RWPE2 (cell line): ENCODE results near the gene STARD8.
A peak's percentile ranks its signal among the peaks of the same experiment; 100 is the strongest.
"Not testable (repeated sequence)": the region's sequence is repeated elsewhere in the genome, so short reads cannot be mapped to it uniquely, and the experiment has no call there.

Source experiments
- ATAC-seq: fragments of 200-7000 bp; cut with Tn5 transposase; 3 replicates; pipeline ENCODE4 v1.9.1; 2021; ENCODE audit warnings: low read depth
- DNase-seq: peaks from one replicate; pipeline ENCODE4 v3.0.0-alpha.2; 2020; ENCODE audit warnings: low spot score
- H3K27ac ChIP-seq: fragments of 450-650 bp; 2 replicates; pipeline ENCODE4 v1.5.1; 2017; ENCODE audit warnings: mild to moderate bottlenecking; ENCODE audit not compliant: poor library complexity, severe bottlenecking
- H3K27me3 ChIP-seq: fragments of 250-450 bp; sonication (Bioruptor Pico); 2 replicates; pipeline ENCODE4 v1.5.1; 2021; ENCODE audit warnings: mild to moderate bottlenecking, moderate library complexity; ENCODE audit not compliant: insufficient read depth, poor library complexity, severe bottlenecking
- H3K36me3 ChIP-seq: fragments of 250-450 bp; sonication (Bioruptor Pico); 2 replicates; pipeline ENCODE4 v1.5.1; 2020; ENCODE audit warnings: low read depth, mild to moderate bottlenecking, moderate library complexity
- H3K4me1 ChIP-seq: fragments of 250-450 bp; sonication (Bioruptor Pico); 2 replicates; pipeline ENCODE4 v1.5.1; 2021; ENCODE audit warnings: mild to moderate bottlenecking, moderate library complexity; ENCODE audit not compliant: insufficient read depth, poor library complexity, severe bottlenecking
- H3K4me3 ChIP-seq: fragments of 250-450 bp; sonication (Bioruptor Pico); 2 replicates; pipeline ENCODE4 v1.5.1; 2021; ENCODE audit warnings: mild to moderate bottlenecking, moderate library complexity; ENCODE audit not compliant: severe bottlenecking
- H3K9me3 ChIP-seq: fragments of 250-450 bp; sonication (Bioruptor Pico); 2 replicates; pipeline ENCODE4 v1.5.1; 2021; ENCODE audit warnings: mild to moderate bottlenecking, moderate library complexity; ENCODE audit not compliant: severe bottlenecking
- CTCF ChIP-seq: fragments of 450-650 bp; IDR thresholded peaks from one replicate; pipeline ENCODE4 v1.5.1; 2017; ENCODE audit warnings: mild to moderate bottlenecking, moderate library complexity; ENCODE audit not compliant: poor library complexity, severe bottlenecking

STARD8 gene

DNA sequence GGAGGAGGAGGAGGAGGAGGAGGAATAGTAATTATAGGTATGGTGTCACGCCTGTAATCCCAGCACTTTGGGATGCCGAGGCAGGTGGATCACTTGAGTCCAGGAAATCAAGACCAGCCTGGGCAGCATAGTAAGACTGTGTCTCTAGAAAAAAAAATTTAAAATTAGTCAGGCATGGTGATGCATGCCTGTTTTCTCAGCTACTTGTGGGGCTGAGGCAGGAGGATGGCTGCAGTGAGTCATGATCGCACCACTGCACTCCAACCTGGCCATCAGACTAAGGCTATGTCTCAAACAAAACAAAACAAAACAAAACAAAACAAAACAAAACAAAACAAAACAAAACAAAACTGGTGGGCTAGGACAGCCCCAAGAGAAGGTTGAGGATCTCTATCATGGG, 3.0 kb downstream of the STARD8 start:
- Histone ChIP-seq H3K27ac (no peak overlapping the region), H3K36me3 (no peaks in the 10 kb centered on the region), H3K9me3 (no peaks in the 10 kb centered on the region), H3K4me1 (no peaks in the 10 kb centered on the region), H3K27me3 (no peaks in the 10 kb centered on the region), H3K4me3 (no peak overlapping the region)
- no peak for TF ChIP-seq CTCF
- ATAC-seq (0 out of 3 replicates have a peak, but pooled peaks have one; percentile 45), DNase-seq (no peak)

DNA sequence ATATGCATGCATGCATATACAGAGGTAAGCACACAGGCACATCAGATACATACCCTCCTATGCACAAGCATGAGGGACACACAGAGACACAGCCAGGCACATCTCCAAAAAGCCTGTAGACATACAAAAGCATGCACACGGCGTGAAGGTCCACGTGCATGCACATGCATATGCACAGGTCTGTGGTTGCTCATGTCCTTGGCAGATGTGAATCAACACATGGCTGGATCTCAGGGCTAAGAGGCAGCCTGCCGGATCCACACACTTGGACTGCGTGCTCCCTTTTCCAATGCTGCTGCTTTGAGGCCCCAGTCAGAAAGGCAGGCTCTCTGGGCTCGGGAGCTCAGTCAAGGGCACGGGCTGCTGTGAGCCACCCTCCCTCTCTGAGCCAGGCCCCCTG, 3.6 kb downstream of the STARD8 start:
- H3K9me3 ChIP-seq, result no peaks in the 10 kb centered on the region
- no peaks in the 10 kb centered on the region for H3K4me1 ChIP-seq
- H3K27me3 ChIP-seq, result no peaks in the 10 kb centered on the region
- no peaks in the 10 kb centered on the region for H3K36me3 ChIP-seq
- no peak overlapping the region for H3K27ac ChIP-seq
- DNase-seq (no peak), ATAC-seq (peak; percentile 30; the same call in 1 of the 3 replicates)
- no peak overlapping the region for H3K4me3 ChIP-seq
- TF ChIP-seq CTCF, result no peak

DNA sequence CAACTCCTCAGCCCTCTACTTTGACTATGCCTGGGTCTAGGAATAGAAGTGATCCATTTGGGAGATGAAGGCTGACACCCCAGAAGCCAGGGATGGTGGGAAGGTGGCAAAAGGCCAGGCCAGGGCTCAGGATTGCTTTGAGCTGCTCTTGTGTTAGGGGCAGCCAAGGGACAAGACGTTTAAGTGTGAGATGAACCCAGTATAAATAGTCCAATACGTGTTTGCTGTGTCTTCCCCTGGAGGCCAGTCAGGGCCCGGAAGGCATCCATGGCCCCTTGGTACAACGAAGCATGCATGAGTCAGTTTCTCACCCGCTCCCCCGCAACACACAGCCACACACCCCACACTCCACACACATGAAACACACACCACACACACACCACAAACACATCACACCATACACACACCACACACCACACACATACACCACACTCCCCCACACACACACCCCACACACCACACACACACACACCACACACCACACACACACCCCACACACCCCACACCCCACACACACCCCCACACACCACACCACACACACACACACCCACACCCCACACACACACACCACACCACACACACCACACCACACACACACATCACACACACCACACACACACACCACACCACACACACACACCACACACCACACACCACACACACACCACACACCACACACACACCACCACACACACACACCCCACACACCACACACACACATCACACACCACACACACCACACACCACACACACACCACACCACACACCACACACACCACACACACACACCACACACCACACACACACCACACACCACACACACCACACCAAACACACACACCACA, 5.1 kb downstream of the STARD8 start:
- Histone ChIP-seq H3K9me3 (no peaks in the 10 kb centered on the region), H3K36me3 (no peaks in the 10 kb centered on the region), H3K27ac (no peak overlapping the region), H3K27me3 (no peaks in the 10 kb centered on the region), H3K4me3 (no peak overlapping the region), H3K4me1 (no peaks in the 10 kb centered on the region)
- no peak for TF ChIP-seq CTCF
- DNase-seq (no peak), ATAC-seq (no peak)

GRCh38 chrX:68654693-68655092, 7.2 kb downstream of the STARD8 start:
- Histone ChIP-seq H3K4me3 (no peak overlapping the region), H3K4me1 (no peaks in the 10 kb centered on the region), H3K27ac (no peak overlapping the region), H3K27me3 (no peaks in the 10 kb centered on the region), H3K9me3 (no peaks in the 10 kb centered on the region), H3K36me3 (no peaks in the 10 kb centered on the region)
- DNase-seq (no peak), ATAC-seq (no peak)
- no peak for TF ChIP-seq CTCF

GRCh38 chrX:68656473-68656872, 9.0 kb downstream of the STARD8 start:
- not testable (repeated sequence) for DNase-seq, ATAC-seq, H3K4me3 ChIP-seq, H3K9me3 ChIP-seq, H3K4me1 ChIP-seq, H3K27ac ChIP-seq, H3K36me3 ChIP-seq, H3K27me3 ChIP-seq
